Measurements from ENCODE around the gene KHDC4. TPM values are rescaled to one million over a fixed set of nuclear protein-coding genes. Genes with fewer than 3 reads are reported as not detected.
A peak's percentile ranks its signal among the peaks of the same experiment; 100 is the strongest.

Gene KHDC4
- total and polyA plus RNA-seq, 2 of the 13 experiments (the other 11 are each of a cell fraction or from before 2014, with no cell fraction given): 33.5 to 92.0 TPM

DNA sequence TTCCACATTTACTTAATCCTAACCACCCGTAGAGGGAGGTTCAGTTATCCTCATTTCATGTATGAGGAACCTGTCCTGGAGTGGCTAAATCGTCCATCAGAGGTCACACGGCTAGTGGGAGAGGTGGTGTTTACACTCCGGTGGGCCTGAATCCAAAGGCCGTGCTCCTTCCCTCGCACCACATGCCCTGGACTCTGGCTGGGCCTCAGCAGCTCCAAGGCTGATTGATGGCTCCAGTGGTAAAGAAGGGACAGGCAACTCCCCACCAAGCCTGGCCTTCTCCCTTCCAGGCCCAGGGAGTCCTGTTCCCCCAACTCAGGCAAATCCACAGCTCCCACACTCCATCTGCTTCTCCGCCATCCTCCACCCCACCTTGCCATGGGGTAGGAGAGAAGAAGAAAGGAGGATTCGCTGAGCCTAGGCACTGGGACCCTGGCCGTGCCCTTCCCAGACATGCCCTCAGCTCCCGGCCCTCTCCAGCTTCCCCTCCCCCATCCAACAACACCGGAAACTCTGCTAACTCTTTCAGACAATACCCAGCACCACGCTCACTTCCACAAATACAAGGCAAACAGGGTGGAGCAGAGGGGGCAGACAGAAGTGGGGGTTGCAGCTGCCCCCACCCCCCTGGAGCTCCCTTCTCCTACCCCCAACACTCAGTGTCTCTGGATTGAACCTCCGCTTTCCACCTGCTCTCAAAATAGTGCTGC lies 33.3 kb upstream of the KHDC4 start (continued):
- TF ChIP-seq, protein P1, sequence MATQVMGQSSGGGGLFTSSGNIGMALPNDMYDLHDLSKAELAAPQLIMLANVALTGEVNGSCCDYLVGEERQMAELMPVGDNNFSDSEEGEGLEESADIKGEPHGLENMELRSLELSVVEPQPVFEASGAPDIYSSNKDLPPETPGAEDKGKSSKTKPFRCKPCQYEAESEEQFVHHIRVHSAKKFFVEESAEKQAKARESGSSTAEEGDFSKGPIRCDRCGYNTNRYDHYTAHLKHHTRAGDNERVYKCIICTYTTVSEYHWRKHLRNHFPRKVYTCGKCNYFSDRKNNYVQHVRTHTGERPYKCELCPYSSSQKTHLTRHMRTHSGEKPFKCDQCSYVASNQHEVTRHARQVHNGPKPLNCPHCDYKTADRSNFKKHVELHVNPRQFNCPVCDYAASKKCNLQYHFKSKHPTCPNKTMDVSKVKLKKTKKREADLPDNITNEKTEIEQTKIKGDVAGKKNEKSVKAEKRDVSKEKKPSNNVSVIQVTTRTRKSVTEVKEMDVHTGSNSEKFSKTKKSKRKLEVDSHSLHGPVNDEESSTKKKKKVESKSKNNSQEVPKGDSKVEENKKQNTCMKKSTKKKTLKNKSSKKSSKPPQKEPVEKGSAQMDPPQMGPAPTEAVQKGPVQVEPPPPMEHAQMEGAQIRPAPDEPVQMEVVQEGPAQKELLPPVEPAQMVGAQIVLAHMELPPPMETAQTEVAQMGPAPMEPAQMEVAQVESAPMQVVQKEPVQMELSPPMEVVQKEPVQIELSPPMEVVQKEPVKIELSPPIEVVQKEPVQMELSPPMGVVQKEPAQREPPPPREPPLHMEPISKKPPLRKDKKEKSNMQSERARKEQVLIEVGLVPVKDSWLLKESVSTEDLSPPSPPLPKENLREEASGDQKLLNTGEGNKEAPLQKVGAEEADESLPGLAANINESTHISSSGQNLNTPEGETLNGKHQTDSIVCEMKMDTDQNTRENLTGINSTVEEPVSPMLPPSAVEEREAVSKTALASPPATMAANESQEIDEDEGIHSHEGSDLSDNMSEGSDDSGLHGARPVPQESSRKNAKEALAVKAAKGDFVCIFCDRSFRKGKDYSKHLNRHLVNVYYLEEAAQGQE (IDR thresholded peaks at IDR 0.05; ENCODE audit: borderline replicate concordance in 1 of 2, low read depth in 1 of 2, low read length in 2 of 2): no peak
- TF ChIP-seq ZNF343 (CRISPR knock-in tag; IDR thresholded peaks at IDR 0.05) (no peak), SAP130 (CRISPR knock-in tag; IDR thresholded peaks at IDR 0.05; ENCODE audit: low read depth) (peak; percentile 75), MATR3 (CRISPR knock-in tag; IDR thresholded peaks at IDR 0.05) (no peak), ZNF317 (CRISPR knock-in tag; IDR thresholded peaks at IDR 0.05) (no peak), SIN3A (IDR thresholded peaks at IDR 0.05; ENCODE audit: borderline replicate concordance, low read depth, low read length) (no peak), KLF6 (CRISPR knock-in tag; IDR thresholded peaks at IDR 0.05) (peak; percentile 81), LCORL (IDR thresholded peaks at IDR 0.05) (no peak), LCORL (CRISPR knock-in tag; IDR thresholded peaks at IDR 0.05) (peak; percentile 92), TBP (CRISPR knock-in tag; IDR thresholded peaks at IDR 0.05) (no peak), ZBTB38 (CRISPR knock-in tag; IDR thresholded peaks at IDR 0.05) (peak; percentile 80), ZNF501 (CRISPR knock-in tag; IDR thresholded peaks at IDR 0.05) (no peak), ZNF569 (CRISPR knock-in tag; IDR thresholded peaks at IDR 0.05; ENCODE audit: borderline replicate concordance) (no peak), TCF7L2 (IDR thresholded peaks at IDR 0.05; ENCODE audit: low read depth, low read length) (no peak), NFIB (CRISPR knock-in tag; IDR thresholded peaks at IDR 0.05; ENCODE audit: borderline replicate concordance) (no peak)
- TF ChIP-seq, protein P2, sequence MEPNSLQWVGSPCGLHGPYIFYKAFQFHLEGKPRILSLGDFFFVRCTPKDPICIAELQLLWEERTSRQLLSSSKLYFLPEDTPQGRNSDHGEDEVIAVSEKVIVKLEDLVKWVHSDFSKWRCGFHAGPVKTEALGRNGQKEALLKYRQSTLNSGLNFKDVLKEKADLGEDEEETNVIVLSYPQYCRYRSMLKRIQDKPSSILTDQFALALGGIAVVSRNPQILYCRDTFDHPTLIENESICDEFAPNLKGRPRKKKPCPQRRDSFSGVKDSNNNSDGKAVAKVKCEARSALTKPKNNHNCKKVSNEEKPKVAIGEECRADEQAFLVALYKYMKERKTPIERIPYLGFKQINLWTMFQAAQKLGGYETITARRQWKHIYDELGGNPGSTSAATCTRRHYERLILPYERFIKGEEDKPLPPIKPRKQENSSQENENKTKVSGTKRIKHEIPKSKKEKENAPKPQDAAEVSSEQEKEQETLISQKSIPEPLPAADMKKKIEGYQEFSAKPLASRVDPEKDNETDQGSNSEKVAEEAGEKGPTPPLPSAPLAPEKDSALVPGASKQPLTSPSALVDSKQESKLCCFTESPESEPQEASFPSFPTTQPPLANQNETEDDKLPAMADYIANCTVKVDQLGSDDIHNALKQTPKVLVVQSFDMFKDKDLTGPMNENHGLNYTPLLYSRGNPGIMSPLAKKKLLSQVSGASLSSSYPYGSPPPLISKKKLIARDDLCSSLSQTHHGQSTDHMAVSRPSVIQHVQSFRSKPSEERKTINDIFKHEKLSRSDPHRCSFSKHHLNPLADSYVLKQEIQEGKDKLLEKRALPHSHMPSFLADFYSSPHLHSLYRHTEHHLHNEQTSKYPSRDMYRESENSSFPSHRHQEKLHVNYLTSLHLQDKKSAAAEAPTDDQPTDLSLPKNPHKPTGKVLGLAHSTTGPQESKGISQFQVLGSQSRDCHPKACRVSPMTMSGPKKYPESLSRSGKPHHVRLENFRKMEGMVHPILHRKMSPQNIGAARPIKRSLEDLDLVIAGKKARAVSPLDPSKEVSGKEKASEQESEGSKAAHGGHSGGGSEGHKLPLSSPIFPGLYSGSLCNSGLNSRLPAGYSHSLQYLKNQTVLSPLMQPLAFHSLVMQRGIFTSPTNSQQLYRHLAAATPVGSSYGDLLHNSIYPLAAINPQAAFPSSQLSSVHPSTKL (CRISPR knock-in tag; IDR thresholded peaks at IDR 0.05): peak; percentile 72
- TF ChIP-seq, protein P3, sequence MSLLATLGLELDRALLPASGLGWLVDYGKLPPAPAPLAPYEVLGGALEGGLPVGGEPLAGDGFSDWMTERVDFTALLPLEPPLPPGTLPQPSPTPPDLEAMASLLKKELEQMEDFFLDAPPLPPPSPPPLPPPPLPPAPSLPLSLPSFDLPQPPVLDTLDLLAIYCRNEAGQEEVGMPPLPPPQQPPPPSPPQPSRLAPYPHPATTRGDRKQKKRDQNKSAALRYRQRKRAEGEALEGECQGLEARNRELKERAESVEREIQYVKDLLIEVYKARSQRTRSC (CRISPR knock-in tag; IDR thresholded peaks at IDR 0.05; ENCODE audit: low read depth): no peak
- TF ChIP-seq, protein P4, sequence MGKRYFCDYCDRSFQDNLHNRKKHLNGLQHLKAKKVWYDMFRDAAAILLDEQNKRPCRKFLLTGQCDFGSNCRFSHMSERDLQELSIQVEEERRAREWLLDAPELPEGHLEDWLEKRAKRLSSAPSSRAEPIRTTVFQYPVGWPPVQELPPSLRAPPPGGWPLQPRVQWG (CRISPR knock-in tag; IDR thresholded peaks at IDR 0.05; ENCODE audit: borderline replicate concordance, low read depth): no peak
- TF ChIP-seq, protein P5, sequence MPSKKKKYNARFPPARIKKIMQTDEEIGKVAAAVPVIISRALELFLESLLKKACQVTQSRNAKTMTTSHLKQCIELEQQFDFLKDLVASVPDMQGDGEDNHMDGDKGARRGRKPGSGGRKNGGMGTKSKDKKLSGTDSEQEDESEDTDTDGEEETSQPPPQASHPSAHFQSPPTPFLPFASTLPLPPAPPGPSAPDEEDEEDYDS (CRISPR knock-in tag; IDR thresholded peaks at IDR 0.05): 0 out of 2 replicates have a peak, but pooled peaks have one; percentile 24
- TF ChIP-seq, protein P6, sequence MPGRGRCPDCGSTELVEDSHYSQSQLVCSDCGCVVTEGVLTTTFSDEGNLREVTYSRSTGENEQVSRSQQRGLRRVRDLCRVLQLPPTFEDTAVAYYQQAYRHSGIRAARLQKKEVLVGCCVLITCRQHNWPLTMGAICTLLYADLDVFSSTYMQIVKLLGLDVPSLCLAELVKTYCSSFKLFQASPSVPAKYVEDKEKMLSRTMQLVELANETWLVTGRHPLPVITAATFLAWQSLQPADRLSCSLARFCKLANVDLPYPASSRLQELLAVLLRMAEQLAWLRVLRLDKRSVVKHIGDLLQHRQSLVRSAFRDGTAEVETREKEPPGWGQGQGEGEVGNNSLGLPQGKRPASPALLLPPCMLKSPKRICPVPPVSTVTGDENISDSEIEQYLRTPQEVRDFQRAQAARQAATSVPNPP (CRISPR knock-in tag; IDR thresholded peaks at IDR 0.05): no peak
